Measurements from ENCODE around the gene CCDC169. TPM values are rescaled to one million over a fixed set of nuclear protein-coding genes. Genes with fewer than 3 reads are reported as not detected.

CCDC169 gene
- total RNA-seq, 1 experiment from 2014 or later: 6.5 TPM

- BruUV-seq (replicated peaks): no TSS peak
Observed at GRCh38 chr13:36244990-36245389, 52.6 kb downstream of the CCDC169 start.

GRCh38 chr13:36244073-36244472, 53.5 kb downstream of the CCDC169 start:
- Histone ChIP-seq H3K4me3 (no peak overlapping the region), H3K79me2 (ENCODE audit: low read depth) (no peaks in the 10 kb centered on the region), H3K9me3 (ENCODE audit: insufficient read depth, low read depth) (no peaks in the 10 kb centered on the region), H2AFZ (no peak overlapping the region), H3K4me1 (replicated peaks; ENCODE audit: insufficient read depth) (no peaks in the 10 kb centered on the region), H3K4me2 (no peak overlapping the region), H3K27ac (no peak overlapping the region), H3K9me2 (ENCODE audit: insufficient read depth) (no peaks in the 10 kb centered on the region), H3K36me3 (ENCODE audit: low read depth) (no peaks in the 10 kb centered on the region), H3F3A (ENCODE audit: insufficient read depth, low read depth) (no peaks in the 10 kb centered on the region), H4K20me1 (ENCODE audit: insufficient read depth) (no peaks in the 10 kb centered on the region), H3K27me3 (ENCODE audit: insufficient read depth, low read depth) (no peaks in the 10 kb centered on the region)
- DNase-seq: no peak
- intact Hi-C loops (cut with micrococcal nuclease; ENCODE audit: unreplicated experiment): no loop called here
- BruUV-seq (replicated peaks): no TSS peak
- CTCF ChIA-PET: no interaction called here
- TF ChIP-seq, protein P1, sequence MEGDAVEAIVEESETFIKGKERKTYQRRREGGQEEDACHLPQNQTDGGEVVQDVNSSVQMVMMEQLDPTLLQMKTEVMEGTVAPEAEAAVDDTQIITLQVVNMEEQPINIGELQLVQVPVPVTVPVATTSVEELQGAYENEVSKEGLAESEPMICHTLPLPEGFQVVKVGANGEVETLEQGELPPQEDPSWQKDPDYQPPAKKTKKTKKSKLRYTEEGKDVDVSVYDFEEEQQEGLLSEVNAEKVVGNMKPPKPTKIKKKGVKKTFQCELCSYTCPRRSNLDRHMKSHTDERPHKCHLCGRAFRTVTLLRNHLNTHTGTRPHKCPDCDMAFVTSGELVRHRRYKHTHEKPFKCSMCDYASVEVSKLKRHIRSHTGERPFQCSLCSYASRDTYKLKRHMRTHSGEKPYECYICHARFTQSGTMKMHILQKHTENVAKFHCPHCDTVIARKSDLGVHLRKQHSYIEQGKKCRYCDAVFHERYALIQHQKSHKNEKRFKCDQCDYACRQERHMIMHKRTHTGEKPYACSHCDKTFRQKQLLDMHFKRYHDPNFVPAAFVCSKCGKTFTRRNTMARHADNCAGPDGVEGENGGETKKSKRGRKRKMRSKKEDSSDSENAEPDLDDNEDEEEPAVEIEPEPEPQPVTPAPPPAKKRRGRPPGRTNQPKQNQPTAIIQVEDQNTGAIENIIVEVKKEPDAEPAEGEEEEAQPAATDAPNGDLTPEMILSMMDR (conservative IDR thresholded peaks at IDR 0.05): no peak
- TF ChIP-seq EZH2 (IDR thresholded peaks at IDR 0.05; ENCODE audit: low read depth): no peak
- POLR2A ChIA-PET (ENCODE audit: unreplicated experiment): no interaction called here

More at GRCh38 chr13:36244990-36245389, 52.6 kb downstream of the CCDC169 start:
- Histone ChIP-seq H3K9me3 (ENCODE audit: insufficient read depth, low read depth) (no peaks in the 10 kb centered on the region), H2AFZ (no peak overlapping the region), H3K79me2 (ENCODE audit: low read depth) (no peaks in the 10 kb centered on the region), H3K27ac (no peak overlapping the region), H3K4me3 (no peak overlapping the region), H3K4me2 (no peak overlapping the region), H3K27me3 (ENCODE audit: insufficient read depth, low read depth) (no peaks in the 10 kb centered on the region), H3K9me2 (ENCODE audit: insufficient read depth) (no peaks in the 10 kb centered on the region), H3F3A (ENCODE audit: insufficient read depth, low read depth) (no peaks in the 10 kb centered on the region), H3K4me1 (replicated peaks; ENCODE audit: insufficient read depth) (no peaks in the 10 kb centered on the region), H3K36me3 (ENCODE audit: low read depth) (no peaks in the 10 kb centered on the region), H4K20me1 (ENCODE audit: insufficient read depth) (no peaks in the 10 kb centered on the region)
- POLR2A ChIA-PET (ENCODE audit: unreplicated experiment): no interaction called here
- TF ChIP-seq EZH2 (IDR thresholded peaks at IDR 0.05; ENCODE audit: low read depth): no peak
- TF ChIP-seq, protein P1 (conservative IDR thresholded peaks at IDR 0.05): no peak
- intact Hi-C loops (cut with micrococcal nuclease; ENCODE audit: unreplicated experiment): no loop called here
- no peak for DNase-seq
- CTCF ChIA-PET: no interaction called here

DNA sequence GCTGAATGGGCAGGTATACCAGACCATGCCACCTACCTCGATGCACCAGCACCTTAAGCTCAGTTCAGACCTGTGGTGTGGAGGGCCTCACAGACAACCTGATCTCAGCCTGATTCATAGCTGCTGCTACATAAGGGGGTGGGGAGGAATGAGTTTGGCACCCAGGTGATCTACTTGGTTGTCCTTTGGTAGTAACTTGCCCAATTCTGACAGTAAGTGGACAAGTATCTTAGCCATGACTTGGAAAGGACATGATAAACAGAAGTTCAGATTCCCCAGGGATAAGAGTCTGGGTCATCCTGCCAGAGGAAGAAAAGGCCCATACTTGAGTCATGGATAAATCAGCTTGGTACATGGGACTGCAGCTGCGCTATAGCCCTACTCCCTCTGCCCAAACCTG, 54.9 kb downstream of the CCDC169 start:
- H3K27me3 ChIP-seq (ENCODE audit: insufficient read depth, low read depth): no peaks in the 10 kb centered on the region
- CTCF ChIA-PET: no interaction called here
- no peaks in the 10 kb centered on the region for H3F3A ChIP-seq (ENCODE audit: insufficient read depth, low read depth)

More for the DNA sequence above, 54.9 kb downstream of the CCDC169 start:
- H3K9me2 ChIP-seq (ENCODE audit: insufficient read depth): no peaks in the 10 kb centered on the region
- no peak overlapping the region for H3K4me3 ChIP-seq
- no peak overlapping the region for H3K27ac ChIP-seq
- BruUV-seq (replicated peaks): no TSS peak
- no peak overlapping the region for H2AFZ ChIP-seq
- no peak for TF ChIP-seq EZH2 (IDR thresholded peaks at IDR 0.05; ENCODE audit: low read depth)
- TF ChIP-seq, protein P1 (conservative IDR thresholded peaks at IDR 0.05): no peak
- intact Hi-C loops (cut with micrococcal nuclease; ENCODE audit: unreplicated experiment): no loop called here
- H3K4me1 ChIP-seq (replicated peaks; ENCODE audit: insufficient read depth): no peaks in the 10 kb centered on the region
- no peak for DNase-seq
- POLR2A ChIA-PET (ENCODE audit: unreplicated experiment): no interaction called here
- H3K79me2 ChIP-seq (ENCODE audit: low read depth): no peaks in the 10 kb centered on the region
- H4K20me1 ChIP-seq (ENCODE audit: insufficient read depth): no peaks in the 10 kb centered on the region
- no peaks in the 10 kb centered on the region for H3K9me3 ChIP-seq (ENCODE audit: insufficient read depth, low read depth)
- H3K4me2 ChIP-seq: no peak overlapping the region
- no peaks in the 10 kb centered on the region for H3K36me3 ChIP-seq (ENCODE audit: low read depth)

All from PC-9 (cell line).